ENCODE results near the gene BRINP3.

The BRINP3 gene

GRCh38 chr1:190456129-190456528 is 21.5 kb downstream of the BRINP3 start:
- no peak overlapping the region for H3K4me3 ChIP-seq (ENCODE audit: low read depth, low read length)
- no peaks in the 10 kb centered on the region for H3K9me3 ChIP-seq (ENCODE audit: control insufficient read depth, insufficient read depth, low read depth, low read length)
- ChIA-PET POLR2A (no interaction called here), CTCF (interaction anchor here (0.6 kb wide), 1 partner anchor 140 kb away, joined by 3 read pairs; no protein-coding TSS in a partner anchor)
- TF ChIP-seq TRIM28 (IDR thresholded peaks at IDR 0.05; ENCODE audit: borderline replicate concordance, low read length) (no peak), ZNF513 (tag by site-specific recombination; IDR thresholded peaks at IDR 0.05) (no peak), ZNF335 (tag by site-specific recombination; conservative IDR thresholded peaks at IDR 0.05) (no peak), ZNF221 (tag by site-specific recombination; IDR thresholded peaks at IDR 0.05; ENCODE audit: borderline replicate concordance) (no peak), ZNF10 (tag by site-specific recombination; IDR thresholded peaks at IDR 0.05) (no peak), ZBTB48 (tag by site-specific recombination; IDR thresholded peaks at IDR 0.05) (no peak), OSR2 (tag by site-specific recombination; IDR thresholded peaks at IDR 0.05) (no peak), ZNF747 (tag by site-specific recombination; IDR thresholded peaks at IDR 0.05) (no peak), ZNF558 (tag by site-specific recombination; IDR thresholded peaks at IDR 0.05) (no peak), ZNF155 (tag by site-specific recombination; IDR thresholded peaks at IDR 0.05) (no peak), ZNF843 (tag by site-specific recombination; IDR thresholded peaks at IDR 0.05) (no peak), SP3 (tag by site-specific recombination; IDR thresholded peaks at IDR 0.05) (no peak)
- TF ChIP-seq, protein P1, sequence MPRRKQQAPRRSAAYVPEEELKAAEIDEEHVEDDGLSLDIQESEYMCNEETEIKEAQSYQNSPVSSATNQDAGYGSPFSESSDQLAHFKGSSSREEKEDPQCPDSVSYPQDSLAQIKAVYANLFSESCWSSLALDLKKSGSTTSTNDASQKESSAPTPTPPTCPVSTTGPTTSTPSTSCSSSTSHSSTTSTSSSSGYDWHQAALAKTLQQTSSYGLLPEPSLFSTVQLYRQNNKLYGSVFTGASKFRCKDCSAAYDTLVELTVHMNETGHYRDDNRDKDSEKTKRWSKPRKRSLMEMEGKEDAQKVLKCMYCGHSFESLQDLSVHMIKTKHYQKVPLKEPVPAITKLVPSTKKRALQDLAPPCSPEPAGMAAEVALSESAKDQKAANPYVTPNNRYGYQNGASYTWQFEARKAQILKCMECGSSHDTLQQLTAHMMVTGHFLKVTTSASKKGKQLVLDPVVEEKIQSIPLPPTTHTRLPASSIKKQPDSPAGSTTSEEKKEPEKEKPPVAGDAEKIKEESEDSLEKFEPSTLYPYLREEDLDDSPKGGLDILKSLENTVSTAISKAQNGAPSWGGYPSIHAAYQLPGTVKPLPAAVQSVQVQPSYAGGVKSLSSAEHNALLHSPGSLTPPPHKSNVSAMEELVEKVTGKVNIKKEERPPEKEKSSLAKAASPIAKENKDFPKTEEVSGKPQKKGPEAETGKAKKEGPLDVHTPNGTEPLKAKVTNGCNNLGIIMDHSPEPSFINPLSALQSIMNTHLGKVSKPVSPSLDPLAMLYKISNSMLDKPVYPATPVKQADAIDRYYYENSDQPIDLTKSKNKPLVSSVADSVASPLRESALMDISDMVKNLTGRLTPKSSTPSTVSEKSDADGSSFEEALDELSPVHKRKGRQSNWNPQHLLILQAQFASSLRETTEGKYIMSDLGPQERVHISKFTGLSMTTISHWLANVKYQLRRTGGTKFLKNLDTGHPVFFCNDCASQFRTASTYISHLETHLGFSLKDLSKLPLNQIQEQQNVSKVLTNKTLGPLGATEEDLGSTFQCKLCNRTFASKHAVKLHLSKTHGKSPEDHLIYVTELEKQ (tag by site-specific recombination; IDR thresholded peaks at IDR 0.05; ENCODE audit: borderline replicate concordance): no peak
- no peak overlapping the region for H3K27ac ChIP-seq (ENCODE audit: extremely low read depth, low read depth, low read length)
- H3K36me3 ChIP-seq (ENCODE audit: control insufficient read depth in 2 of 2, insufficient read depth in 1 of 2, low read length in 2 of 2): no peaks in the 10 kb centered on the region
- no peaks in the 10 kb centered on the region for H3K4me1 ChIP-seq (ENCODE audit: control insufficient read depth, insufficient read depth, low read length)

DNA sequence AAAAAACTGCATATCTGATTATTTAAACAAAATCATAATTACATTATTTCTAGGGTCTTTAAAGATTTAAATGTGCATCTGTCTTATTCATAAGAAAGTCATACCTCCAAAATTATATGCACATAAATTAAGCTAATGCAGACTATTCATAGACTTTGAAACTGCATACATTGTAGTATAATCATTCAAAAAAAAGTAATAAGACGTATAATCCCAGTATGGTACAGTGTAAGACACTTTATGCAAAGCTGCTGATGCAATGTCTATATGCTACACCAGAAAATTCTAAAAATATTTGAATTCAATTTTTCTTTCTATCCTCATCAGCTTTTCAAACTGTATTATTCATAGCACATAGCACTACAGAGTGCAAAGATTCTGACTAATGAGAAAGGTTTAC is 22.0 kb downstream of the BRINP3 start:
- Histone ChIP-seq H3K4me3 (ENCODE audit: low read depth, low read length) (no peak overlapping the region), H3K9me3 (ENCODE audit: control insufficient read depth, insufficient read depth, low read depth, low read length) (no peaks in the 10 kb centered on the region), H3K4me1 (ENCODE audit: control insufficient read depth, insufficient read depth, low read length) (no peaks in the 10 kb centered on the region), H3K27ac (ENCODE audit: extremely low read depth, low read depth, low read length) (no peak overlapping the region), H3K36me3 (ENCODE audit: control insufficient read depth in 2 of 2, insufficient read depth in 1 of 2, low read length in 2 of 2) (no peaks in the 10 kb centered on the region)
- ChIA-PET CTCF (interaction anchor here (0.6 kb wide), 1 partner anchor 140 kb away, joined by 3 read pairs; no protein-coding TSS in a partner anchor), POLR2A (no interaction called here)
- TF ChIP-seq MEIS1 (CRISPR knock-in tag; IDR thresholded peaks at IDR 0.05; ENCODE audit: borderline replicate concordance) (no peak), WT1 (tag by site-specific recombination; IDR thresholded peaks at IDR 0.05) (no peak), ZNF792 (tag by site-specific recombination; IDR thresholded peaks at IDR 0.05) (no peak), ZNF16 (tag by site-specific recombination; IDR thresholded peaks at IDR 0.05; ENCODE audit: low read depth) (no peak), ZNF76 (tag by site-specific recombination; IDR thresholded peaks at IDR 0.05; ENCODE audit: borderline replicate concordance, low read depth) (no peak), BCL11A (tag by site-specific recombination; IDR thresholded peaks at IDR 0.05; ENCODE audit: low read depth) (no peak), ZNF184 (tag by site-specific recombination; IDR thresholded peaks at IDR 0.05) (no peak), ZNF146 (tag by site-specific recombination; IDR thresholded peaks at IDR 0.05) (no peak), ZNF660 (tag by site-specific recombination; IDR thresholded peaks at IDR 0.05) (no peak), ZBTB44 (tag by site-specific recombination; IDR thresholded peaks at IDR 0.05) (no peak)
- TF ChIP-seq, protein P2, sequence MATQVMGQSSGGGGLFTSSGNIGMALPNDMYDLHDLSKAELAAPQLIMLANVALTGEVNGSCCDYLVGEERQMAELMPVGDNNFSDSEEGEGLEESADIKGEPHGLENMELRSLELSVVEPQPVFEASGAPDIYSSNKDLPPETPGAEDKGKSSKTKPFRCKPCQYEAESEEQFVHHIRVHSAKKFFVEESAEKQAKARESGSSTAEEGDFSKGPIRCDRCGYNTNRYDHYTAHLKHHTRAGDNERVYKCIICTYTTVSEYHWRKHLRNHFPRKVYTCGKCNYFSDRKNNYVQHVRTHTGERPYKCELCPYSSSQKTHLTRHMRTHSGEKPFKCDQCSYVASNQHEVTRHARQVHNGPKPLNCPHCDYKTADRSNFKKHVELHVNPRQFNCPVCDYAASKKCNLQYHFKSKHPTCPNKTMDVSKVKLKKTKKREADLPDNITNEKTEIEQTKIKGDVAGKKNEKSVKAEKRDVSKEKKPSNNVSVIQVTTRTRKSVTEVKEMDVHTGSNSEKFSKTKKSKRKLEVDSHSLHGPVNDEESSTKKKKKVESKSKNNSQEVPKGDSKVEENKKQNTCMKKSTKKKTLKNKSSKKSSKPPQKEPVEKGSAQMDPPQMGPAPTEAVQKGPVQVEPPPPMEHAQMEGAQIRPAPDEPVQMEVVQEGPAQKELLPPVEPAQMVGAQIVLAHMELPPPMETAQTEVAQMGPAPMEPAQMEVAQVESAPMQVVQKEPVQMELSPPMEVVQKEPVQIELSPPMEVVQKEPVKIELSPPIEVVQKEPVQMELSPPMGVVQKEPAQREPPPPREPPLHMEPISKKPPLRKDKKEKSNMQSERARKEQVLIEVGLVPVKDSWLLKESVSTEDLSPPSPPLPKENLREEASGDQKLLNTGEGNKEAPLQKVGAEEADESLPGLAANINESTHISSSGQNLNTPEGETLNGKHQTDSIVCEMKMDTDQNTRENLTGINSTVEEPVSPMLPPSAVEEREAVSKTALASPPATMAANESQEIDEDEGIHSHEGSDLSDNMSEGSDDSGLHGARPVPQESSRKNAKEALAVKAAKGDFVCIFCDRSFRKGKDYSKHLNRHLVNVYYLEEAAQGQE (tag by site-specific recombination; IDR thresholded peaks at IDR 0.05): no peak

Data from HEK293 (cell line).